HG02678 (cell line): ENCODE measurements around the gene NCOA1.

Source experiments
- ATAC-seq: cut with Tn5 transposase; IDR thresholded peaks from one replicate; pipeline ENCODE4 v1.9.1; 2021; ENCODE audit warnings: mild to moderate bottlenecking, moderate library complexity; ENCODE audit not compliant: unreplicated experiment

The NCOA1 gene

GRCh38 chr2:24816404-24816803 is 325.4 kb downstream of the NCOA1 start:
- no peak for ATAC-seq

GRCh38 chr2:24816884-24817283 is 325.8 kb downstream of the NCOA1 start:
- ATAC-seq = no peak

- no peak for ATAC-seq
These were observed 327.7 kb downstream of the NCOA1 start for GRCh38 chr2:24818721-24819167.

- ATAC-seq = no peak
These were observed 328.6 kb downstream of the NCOA1 start for GRCh38 chr2:24819442-24820174.

GRCh38 chr2:24820175-24820513 is 329.1 kb downstream of the NCOA1 start:
- ATAC-seq = no peak
